GDM1 (cell line): ENCODE results near the gene OPN1SW.

ENCODE experiments used
- DNase-seq: peaks from one replicate; lab custom pipeline; 2025; lab: John Stamatoyannopoulos, UW

The OPN1SW gene

DNA sequence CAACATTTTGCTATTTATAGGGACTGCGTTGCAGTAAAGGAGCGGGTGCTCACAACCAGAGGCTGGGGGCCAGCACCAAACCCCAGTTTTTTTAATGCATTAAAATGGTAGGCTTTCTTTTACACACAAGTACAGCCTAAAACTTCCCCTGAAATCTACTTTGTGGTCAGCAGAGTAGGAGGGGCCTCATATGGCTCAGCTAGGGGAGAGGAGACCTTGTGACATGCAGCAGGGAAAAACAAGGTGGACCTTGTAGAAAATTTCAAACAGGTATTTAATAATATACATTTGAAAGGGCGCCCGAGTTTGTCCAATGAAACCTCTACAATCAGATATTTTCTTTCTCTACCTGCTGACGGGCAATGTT lies 17.6 kb upstream of the OPN1SW start:
- DNase-seq = no peak

DNA sequence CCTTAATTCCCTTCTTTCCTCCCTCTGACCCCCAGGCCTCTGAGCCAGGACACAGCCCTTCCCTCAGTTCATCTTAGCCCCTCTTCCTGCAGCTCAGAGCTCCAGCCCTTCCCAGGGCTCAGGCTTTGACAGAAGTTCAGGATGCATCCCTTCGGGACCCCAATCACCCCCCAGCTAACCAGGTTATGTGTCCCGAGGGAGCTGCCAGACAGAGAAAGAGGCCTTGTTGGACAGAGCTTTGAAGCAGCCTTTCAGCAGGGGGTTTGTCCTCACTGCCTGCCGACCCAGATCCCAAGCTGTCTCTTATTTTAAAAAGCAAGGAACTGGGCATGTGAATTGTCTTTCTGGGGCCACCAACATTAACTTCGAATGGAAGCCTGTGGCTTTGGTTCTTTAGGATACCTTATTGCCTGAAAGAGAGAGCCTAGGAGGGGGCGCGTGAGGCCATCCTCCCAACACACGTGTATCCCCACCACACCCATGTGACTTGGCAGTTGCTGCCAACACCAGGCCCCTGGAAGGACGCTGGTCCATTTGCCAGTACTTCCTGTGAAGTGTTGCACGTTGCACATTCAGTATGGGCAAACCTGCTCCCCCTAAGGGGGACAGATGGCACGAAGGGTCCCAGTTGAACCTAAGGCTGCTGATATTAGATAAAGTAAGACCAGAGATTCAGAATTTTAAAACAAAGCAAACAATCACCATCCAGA lies 17.0 kb upstream of the OPN1SW start:
- DNase-seq = no peak

DNA sequence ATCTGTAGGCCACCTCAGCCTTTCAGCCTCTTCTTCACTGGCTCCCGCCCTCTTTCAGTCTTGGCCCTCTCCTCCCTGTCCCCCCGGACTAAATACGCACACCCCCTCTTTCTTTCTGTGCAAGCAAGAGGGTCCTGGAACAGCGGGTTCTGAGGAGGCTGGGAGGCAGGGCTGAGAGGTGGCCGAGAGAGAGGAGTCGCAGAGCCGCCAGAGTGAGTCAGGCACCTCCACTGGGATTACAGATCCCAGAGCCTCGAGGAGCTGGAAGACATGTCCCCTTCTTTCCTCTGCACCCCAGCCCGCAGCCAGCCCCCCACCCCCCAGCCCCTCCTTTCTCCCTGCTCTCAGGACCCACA lies 16.4 kb upstream of the OPN1SW start:
- DNase-seq = no peak

DNA sequence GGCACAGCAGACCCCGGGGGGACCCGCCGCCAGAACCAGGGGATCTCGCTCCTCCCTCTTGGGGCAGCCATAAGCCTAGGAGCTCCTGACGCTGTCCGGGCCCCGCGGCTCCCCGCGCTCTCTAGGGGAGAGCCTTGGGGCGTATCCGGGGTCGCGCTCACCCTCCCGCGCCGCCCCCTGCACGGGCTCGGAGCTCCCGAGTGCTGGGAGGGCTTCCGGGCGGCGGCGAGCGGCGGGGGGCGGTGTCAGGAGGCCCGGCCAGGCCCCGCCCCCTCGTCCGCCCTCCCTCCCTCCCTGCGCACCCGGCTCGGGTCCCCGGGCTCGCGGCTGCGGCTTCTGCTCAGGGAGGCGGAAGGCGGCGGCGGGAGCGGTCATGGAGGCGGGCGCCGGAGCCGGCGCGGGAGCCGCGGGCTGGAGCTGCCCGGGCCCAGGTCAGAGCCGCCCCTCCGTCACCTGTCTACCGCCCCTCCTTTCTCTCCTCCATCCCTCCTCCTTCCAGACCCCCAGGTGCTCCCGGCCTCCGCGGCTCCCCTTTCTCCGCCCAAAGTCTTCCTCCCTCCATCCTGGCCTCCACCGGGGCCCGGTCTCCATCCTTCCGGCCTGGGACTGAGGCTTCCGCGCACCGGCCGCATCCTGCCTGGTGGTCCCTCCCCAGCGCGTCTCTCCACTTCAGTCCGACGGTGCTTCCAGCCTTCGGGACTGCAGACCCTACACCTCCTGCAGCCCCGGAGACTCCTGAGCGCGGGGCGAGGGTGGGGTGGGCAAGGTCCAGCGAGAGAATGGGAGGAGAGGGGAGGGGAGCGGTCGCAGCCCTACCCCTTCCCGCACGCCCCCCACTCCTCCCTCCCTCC lies 15.8 kb upstream of the OPN1SW start, which contains the start of gene CCDC136:
Gene CCDC136, plus strand, starts transcription at position 848 of the 851 bp plus-strand sequence. CDS start 444 bp downstream, outside the sequence.
- peak; percentile 46 for DNase-seq

DNA sequence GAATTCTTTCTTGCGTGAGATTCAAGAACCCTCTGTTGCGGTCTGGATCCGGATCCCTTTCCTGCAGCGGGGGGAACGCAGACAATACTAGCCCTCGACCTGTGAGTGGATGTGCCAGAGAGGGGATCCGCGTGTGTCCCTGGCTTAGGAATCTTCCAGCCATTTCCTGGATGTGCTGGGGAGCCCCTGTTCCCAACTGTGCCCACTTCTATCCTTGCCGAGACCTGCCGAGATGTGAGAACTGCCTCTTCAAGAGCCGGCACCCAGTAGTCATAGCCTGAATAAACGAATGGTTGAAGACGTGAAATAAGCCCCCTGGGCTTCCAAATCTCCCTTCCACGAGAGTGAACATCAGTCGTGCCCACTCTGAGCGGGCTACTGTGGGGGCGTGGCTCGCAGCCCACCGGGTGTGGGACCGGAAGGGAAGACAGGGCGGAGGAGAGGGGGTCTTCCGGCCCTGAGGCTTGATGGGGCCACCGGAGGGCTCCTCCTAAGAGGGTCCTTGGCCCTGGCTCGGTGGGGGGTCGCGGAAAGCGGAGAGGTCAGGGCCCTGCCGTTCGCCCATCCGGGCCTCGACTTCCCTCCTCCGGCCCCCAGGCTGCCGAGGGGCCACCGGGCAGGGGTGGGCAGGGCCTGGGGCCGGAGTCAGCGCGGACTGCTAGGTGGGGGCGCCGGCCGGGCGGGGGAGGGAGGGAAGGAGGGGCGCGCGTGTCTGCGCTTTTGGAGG lies 14.9 kb upstream of the OPN1SW start:
- DNase-seq = no peak

DNA sequence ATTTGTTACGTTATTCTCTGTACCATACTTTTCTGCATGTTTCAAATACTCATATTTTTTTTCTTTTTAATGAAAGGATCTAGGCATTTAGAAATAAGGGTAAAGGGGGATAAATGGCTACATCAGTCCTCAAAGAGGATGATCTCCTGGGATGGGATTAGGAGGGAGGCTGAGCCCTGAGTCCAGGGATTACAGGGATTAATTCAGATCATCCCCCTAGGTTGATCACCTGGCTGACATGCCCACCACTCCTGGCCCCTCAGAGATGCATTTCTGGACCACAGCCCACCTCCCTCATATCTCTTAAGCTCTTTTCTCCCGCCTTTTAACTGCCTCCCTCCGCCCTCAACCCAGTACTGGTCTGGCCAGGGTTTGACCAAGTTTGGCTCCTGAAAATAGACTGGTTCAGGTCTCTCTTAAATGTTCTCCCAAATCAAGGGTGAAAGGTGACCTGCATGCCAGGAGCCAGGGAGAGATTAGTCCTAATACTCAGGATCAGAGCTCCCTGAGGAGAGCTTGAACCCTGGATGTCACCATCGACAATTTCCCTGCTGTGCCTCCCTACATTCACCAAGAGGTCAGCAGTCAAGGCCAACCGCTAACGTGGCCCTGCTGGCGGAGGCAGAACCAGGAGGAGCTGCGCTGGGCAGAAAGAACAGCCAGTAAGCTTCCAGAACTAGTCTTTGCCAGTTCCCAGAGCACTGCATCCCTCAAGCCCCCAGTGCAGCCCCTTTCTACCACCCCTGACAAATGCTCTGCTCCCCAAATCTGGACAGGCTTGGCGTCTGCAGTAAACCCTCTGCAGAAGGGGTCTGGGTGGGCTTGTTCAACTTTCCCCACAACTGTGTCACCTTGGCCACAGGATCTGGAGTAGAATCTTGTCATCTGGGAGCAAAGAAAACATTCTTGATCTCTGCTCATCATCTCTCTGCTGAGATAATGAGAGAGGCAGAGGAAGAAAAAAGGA lies 13.1 kb upstream of the OPN1SW start:
- no peak for DNase-seq

DNA sequence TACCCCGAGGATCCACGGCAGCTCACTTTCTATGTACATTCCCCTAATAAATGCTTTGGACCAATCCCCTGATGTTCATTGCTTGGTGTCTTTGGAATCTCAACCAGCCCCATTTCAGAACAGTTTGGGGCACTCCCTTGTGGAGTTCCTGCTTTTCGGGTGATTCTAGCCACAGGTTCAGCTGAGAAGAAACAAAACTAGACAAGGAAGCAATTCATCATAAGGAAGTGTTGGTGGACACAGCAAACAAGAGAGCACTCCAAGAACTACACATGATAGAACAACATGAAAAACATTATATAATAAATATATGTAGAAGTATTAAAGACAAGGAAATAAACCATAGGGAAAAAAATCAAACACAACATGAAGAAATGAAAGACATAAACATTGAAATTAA lies 10.1 kb upstream of the OPN1SW start:
- no peak for DNase-seq

DNA sequence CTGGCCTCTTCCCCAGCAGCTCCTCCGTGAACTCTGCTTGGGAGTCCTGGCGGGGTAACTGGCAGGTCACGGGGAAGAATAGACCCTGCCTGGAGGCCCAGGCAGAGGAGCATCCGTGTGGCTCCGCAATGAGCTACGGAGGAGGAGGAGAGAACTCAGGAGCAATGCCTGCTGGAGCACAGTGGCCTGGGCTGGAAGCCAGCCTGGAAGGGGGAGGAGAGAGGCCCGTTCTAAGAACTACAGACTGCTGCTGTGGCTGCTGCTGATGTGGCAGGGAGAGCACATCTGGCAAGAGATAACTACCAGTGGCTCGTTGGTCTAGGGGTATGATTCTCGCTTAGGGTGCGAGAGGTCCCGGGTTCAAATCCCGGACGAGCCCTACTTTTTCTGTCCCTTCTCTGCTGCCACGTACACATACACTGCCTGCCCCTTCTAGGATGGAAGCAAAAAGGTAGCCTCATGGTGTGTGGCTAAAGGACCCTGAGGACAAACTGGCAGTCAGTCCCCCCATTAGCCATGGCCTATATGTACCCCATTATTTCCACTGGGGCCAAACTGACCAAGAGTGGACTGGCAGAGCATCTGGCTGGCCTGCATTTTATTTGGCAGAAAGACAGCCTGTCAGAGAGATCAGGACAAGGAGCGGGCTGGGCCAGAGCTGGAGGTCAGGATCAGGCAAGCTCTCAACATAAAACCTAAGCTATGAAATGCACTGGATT lies 7.7 kb upstream of the OPN1SW start:
- DNase-seq = no peak

DNA sequence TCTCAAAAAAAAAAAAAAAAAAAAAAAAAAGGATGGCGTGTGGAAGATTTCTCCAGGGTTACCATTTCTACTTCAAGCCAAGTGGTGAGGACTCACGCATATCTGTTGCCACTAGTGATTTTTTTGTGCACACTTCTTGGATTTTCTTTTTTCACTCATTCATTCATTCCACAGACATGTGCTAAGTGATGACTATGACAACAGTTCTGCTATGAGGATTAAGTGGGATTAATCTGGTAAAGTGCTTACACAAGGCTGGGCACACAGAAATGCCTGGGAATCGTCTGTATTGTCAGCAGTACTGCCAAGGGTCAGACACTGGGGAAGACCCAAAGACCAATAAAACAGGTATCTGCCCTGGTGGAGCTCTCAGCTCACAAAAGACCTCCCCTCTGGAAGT lies 6.3 kb upstream of the OPN1SW start:
- no peak for DNase-seq

DNA sequence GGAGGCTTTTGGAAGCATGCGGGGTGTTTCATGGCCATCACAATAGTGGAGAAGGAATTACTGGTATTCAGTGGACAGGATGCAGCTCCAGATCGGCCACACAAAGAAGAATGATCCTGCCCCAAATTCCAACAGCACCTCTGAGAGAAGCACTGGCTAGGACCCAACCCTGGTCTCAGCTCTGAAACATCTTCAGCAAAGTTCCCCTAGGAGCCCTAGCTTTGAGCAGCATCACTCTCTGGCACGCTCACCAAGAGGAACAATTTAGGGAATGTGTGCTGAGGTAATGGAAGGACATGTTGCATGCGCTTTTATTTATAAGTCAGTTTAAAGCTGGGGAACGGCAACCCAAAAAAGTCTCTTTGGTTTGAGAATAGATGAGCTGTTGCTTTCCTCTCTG lies 5.5 kb upstream of the OPN1SW start:
- no peak for DNase-seq

DNA sequence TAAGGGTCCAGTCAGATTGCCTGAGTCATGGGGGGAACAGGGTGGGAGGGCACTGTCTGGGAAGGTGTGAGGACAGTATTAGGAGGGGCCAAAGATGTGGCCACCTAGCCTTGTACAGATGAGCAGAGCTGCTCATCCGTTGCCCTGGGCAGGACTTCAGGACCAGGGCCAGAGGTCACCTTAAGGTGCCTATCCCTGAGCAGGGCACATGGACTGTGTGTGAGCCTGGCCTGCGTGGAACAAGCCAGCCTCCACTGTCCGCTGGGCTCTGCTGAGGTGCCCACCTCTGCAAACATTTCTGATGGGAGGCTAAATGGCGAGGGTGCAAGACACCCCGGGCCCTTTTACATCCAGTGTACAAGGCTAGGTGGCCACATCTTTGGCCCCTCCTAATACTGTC lies 3.4 kb upstream of the OPN1SW start:
- no peak for DNase-seq

DNA sequence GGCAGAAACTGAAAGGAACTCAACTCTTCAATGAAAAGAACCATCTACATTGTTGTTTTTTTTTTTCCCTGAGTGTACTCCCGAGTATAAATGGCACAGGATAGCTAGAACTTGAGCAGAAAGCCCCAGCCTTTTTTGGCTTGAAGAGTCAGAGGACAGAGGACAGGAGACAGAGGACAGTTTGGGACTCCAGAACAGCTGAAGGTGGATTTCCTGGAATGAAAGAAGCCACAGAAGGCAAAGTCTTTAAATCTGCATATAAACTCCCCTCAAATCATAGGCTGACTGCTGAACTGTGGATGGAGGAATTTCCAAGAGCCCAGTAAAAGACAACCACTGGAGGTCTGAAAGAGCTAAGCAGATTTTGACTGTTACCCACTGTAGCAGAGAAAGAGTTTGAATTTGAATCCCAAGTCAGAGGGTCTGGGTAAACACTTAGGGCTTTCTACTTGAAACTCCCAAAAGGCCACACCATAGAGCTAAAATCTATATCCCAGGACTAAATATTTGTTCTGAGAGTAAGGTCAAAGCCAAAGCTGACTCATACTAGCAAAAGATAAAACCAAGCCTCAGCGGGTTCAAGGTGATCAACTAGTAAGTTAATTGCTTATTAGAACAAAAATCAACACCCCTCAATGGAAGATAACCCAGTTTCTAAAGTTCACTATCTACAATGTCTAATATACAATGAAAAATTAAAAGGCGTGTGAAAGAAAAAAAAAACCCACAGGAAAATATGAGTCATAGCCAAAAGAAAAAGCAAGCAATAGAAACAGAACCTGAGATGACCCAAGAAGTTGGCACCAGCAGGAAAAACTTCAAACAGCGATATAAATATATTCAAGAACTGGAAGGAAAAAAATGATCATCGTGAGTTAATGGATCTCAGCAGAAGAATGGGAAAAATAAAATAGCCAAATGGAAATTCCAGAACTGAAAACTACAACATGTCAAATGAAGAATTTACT lies 1.8 kb upstream of the OPN1SW start:
- no peak for DNase-seq

DNA sequence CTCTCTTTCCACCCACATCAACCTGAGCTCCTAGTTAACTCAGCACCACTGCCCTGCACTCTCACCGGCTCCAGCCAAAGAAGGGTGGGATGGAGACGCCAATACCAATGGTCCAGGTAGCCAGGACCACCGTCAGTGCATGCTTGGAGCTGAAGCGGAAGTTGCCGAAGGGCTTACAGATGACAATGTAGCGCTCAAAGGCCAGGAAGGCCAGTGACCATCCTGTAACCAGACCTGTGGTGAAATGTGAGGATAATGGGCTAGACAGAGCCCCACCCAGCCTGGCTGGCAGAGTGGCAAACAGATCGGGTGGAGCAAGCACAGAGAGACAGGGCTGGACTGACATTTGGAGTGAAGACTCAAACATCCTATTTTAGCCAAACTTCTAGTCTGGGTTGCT lies 673 bp downstream of the OPN1SW start:
- DNase-seq = no peak

DNA sequence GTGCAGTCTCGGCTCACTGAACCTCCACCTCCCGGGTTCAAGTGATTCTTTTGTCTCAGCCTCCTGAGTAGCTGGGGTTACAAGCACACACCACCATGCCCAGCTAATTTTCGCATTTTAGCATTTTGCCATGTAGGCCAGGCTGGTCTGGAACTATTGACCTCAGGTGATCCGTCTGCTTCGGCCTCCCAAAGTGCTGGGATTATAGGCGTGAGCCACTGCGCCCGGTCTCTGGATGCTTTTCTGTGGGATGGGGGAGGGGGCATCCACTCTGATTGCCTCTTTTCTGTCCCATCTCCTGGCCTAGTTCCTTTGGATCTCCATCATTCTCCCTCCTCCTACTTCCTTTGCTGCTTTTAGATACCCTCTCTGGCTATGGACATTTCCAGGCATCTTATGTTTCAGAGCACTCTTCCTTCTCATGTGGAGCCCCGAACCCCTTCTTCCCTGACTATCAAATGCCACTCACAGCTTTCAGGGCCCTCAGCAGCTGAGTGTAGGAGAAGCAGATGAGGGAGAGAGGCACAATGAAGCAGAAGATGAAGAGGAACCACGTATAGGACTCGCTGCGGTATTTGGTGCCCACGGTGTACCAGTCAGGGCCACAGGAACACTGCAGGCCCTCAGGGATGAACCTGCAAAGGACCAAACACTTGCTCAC lies 1.4 kb downstream of the OPN1SW start:
- no peak for DNase-seq

DNA sequence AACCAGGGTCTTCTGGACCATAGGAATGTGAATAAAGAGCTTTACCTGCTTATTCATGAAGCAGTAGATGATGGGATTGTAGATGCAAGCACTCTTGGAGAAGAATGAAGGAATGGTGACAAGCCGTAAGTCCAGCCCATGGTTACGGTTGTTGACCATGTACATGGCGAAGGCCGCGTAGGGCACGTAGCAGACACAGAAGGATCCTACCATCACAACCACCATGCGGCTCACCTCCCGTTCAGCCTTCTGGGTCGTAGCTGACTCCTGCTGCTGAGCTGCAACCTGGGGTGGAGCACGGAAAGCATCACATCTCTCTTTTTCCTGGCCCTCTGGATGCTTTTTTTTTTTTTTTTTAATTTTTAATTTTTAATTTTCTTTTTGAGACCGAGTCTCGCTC lies 2.0 kb downstream of the OPN1SW start:
- no peak for DNase-seq

DNA sequence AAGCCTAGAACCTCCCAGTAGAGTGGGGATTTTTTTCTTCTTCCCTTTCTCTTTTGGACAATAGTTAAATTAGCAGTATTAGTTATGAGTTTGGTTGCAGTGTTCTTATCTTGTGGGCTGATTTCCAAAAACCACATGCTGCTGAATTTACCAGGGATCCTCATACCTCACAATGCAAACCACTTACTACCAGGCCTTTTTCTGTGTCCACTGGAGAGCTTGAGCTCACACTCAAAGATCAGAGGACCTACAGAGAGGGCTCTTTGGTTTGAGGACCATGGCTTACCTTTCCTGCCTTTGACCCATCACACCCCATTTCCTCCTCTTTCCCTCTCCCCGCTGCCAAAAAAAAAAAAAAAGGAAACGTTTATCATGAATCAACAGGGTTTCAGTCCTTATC lies 5.4 kb downstream of the OPN1SW start:
- no peak for DNase-seq

DNA sequence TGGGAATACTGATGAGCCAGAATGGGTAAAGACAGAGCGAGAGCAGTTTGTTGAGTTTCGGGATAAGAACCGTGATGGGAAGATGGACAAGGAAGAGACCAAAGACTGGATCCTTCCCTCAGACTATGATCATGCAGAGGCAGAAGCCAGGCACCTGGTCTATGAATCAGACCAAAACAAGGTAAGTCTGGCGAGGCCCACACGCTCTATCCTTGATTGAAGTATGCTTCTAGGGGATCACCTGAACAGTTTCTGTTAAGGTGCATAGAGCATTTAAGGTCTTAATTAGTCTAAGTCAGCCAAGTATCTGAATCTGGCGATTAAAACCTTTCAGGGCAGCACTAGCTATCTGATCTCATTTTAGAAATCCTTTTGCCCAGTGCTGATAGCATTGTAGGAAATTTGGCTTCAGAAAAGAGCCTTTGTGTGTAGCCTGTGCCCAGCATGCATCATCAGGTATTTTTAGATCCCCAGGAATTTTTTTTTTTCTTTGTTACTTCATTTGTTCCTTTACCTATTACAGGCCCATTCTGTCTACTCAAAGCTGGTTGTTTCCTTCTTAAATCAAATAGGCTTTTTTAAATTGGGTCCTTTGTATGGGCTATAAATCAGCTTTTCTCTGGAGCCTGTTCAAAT lies 8.0 kb downstream of the OPN1SW start:
- DNase-seq = no peak

DNA sequence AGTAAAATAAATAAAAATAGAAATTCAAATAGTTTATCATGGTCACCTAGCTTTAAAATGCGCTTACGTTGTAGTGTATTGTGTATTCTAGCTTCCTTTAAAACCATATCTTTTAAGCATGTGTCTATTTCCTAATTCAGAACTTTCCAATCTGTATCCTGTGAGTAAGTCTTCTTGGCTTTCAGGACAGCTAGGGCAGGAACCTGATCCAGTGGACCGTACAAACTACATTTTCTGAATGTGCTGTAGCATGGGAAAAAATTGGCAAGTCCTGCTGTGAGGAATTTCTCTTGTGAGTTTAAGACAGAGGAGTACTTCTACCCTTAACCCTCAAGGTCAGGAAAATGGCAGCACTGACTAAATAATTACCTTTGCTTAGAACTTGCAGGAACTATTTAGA lies 12.1 kb downstream of the OPN1SW start:
- no peak for DNase-seq

DNA sequence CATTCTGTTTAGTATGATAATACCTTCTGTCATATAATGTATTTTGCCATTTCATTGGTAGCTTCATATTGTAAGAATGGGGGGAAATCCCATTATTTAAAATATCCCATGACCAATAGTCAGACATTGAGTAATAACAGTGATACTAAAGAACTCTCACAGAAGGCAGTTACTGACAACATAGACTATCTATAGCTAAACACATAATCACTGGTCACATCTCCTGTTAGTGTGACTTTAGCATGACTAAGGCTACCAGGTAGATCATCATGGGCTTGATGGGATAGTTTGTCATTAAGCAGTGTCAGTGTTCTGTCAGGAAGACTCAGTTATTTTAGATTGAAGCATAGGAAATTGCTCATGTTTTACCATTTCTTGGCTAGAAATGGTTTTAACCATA lies 16.4 kb downstream of the OPN1SW start:
- DNase-seq = no peak
